HG03565 (cell line): ENCODE data around the gene FRMD7.
"Not testable (repeated sequence)": the region's sequence is repeated elsewhere in the genome, so short reads cannot be mapped to it uniquely, and the experiment has no call there.

Experiments
- ATAC-seq: cut with Tn5 transposase; IDR thresholded peaks from one replicate; pipeline ENCODE4 v1.9.1; 2021; ENCODE audit warnings: mild to moderate bottlenecking, moderate library complexity; ENCODE audit not compliant: unreplicated experiment

The FRMD7 gene, protein sequence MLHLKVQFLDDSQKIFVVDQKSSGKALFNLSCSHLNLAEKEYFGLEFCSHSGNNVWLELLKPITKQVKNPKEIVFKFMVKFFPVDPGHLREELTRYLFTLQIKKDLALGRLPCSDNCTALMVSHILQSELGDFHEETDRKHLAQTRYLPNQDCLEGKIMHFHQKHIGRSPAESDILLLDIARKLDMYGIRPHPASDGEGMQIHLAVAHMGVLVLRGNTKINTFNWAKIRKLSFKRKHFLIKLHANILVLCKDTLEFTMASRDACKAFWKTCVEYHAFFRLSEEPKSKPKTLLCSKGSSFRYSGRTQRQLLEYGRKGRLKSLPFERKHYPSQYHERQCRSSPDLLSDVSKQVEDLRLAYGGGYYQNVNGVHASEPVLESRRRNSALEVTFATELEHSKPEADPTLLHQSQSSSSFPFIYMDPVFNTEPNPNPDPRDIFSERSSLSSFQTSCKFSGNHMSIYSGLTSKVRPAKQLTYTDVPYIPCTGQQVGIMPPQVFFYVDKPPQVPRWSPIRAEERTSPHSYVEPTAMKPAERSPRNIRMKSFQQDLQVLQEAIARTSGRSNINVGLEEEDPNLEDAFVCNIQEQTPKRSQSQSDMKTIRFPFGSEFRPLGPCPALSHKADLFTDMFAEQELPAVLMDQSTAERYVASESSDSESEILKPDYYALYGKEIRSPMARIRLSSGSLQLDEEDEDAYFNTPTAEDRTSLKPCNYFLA

DNA sequence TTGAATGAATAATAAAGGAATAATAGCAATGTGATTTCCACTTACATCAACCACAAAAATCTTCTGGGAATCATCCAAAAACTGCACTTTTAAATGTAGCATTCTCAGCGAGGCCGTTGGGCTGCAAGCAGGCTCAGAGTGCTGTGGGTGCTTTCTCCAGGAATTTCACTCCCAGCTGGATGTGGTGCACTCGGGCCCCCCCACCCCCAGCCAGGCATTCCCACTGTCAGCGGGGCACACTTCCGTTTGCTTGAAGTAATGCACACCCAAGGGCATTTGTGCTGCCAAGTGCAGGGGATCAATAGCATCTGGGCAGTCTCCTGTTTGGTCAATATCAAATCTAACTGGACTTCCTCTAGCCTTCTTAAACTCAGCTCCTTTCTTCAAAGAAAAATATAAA is at the start of gene FRMD7:
Gene FRMD7, minus strand, starts transcription at position 278 of the 400 bp plus-strand sequence. Its CDS starts 176 bp downstream, at position 102.
- no peak for ATAC-seq

GRCh38 chrX:132173647-132174046 is 45.8 kb upstream of the FRMD7 start:
- no peak for ATAC-seq

DNA sequence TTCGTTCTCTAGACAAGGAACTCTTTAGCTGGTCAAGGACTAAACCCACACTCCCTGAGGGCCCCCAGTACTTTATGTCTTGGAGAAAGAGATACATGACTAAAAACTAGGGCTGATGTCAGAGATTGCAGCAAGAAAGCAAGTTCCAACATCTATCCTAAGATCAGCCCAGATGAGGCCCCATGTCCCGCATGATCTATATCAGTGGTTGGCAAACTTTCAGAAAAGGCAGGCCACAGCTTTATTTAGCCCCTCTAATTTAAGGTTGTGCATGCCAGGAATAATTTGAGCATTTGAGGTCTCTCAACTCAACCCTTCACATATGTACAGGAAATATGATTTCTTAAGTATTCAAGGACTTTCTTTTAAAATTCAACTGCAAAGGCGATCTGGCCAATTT is 44.1 kb upstream of the FRMD7 start:
- ATAC-seq: no peak

DNA sequence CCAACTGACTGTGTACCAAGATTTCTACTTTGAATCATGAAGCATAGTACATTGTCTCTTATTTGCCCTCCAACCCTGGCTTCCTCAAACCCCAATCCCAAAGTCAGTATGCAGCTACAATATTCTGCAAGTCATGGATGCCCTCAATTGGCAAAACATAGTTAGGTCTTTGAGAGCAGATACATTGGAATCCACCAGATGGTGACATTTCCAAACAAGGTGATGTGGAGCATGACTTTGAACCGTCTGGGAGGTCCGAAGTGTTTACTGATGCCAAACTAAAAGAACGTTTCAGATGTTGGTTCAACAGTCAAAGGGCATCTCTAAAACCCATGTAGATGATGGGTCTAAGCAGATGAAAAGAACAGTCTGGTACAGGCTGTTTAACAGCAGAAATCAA is 43.7 kb upstream of the FRMD7 start:
- no peak for ATAC-seq

DNA sequence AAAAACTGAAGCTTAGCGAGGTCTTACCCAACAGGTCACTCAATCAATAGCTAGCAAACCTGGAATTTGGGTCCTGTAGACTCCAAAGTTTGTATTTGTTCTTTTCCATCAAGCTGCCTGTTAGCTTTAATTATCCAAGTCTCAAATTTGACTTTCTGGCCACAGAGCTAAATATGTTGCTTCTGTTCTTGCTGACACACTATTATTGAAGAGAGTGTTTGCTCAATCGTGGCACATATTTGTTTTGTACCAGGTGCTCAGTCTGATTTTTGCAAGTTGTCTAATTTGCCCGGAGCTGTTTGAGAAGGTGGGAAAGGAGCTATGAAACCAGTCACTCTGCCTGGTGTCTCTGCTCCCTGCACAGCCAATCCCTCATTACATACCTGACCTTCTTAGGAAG is 41.7 kb upstream of the FRMD7 start:
- no peak for ATAC-seq

GRCh38 chrX:132165651-132166050 is 37.8 kb upstream of the FRMD7 start:
- no peak for ATAC-seq

GRCh38 chrX:132165005-132165404 is 37.2 kb upstream of the FRMD7 start:
- ATAC-seq: no peak

DNA sequence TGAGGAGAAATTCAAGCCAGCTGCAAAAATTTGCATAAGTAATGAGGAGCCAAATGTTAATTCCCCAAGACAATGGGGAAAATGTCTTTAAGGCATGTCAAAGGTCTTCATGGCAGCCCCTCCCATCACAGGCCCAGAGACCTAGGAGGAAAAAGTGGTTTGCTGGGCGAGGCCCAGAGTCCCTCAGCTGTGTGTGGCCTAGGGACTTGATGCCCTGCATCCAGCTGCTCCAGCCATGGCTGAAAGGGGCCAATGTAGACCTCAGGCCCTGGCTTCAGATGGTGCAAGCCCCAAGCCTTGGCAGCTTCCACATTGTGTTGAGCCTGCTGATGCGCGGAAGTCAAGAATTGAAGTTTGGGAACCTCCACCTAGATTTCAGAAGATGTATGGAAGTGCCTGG is 35.3 kb upstream of the FRMD7 start:
- not testable (repeated sequence) for ATAC-seq

DNA sequence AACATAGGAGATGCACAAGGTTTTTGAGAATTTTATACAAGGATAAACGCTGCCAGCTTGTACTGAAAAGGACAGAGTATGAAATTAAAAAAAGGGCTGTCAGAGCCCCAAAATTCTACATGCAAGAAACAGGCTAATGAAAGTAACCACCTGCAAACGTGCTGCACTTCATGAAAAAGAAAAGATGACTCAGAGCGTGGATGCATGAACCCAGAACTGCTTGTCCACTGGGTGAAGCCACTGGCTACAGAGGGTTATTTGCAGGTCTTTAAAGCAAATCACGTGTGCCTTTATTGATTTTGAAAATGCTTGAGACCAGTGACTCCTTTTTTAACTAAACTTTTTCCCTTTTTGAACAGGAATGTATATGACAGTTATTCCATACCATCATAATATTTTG is 25.3 kb upstream of the FRMD7 start:
- ATAC-seq: no peak

- ATAC-seq: no peak
Measured at GRCh38 chrX:132146456-132146855, 18.6 kb upstream of the FRMD7 start.

- no peak for ATAC-seq
Measured at GRCh38 chrX:132144061-132144460, 16.2 kb upstream of the FRMD7 start.

- ATAC-seq: no peak
Measured at GRCh38 chrX:132125906-132126305, 1.9 kb downstream of the FRMD7 start.

- ATAC-seq: no peak
Measured at GRCh38 chrX:132120913-132121312, 6.9 kb downstream of the FRMD7 start.

- no peak for ATAC-seq
Measured at GRCh38 chrX:132119821-132120515, 7.9 kb downstream of the FRMD7 start.

DNA sequence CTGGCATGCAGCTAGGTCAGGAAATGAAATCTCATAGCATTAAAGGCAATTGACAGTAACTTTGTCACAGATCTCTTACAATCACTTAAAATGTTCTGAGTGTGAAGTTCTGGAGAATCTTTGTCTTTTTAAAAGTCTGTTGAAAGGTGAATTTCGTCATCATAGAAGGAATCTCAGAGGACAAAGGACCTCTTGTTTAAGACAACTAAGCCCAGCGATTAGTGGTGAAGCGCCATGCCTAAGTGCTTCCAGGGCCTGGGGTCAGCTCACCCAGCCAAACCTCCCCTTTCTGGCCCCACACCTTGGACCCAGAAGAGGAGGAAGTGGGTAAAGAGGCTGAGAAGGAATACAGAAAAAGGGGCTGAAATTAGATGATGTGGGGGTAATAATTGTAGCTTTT is 8.5 kb downstream of the FRMD7 start:
- ATAC-seq: no peak

GRCh38 chrX:132118358-132118757 is 9.5 kb downstream of the FRMD7 start:
- no peak for ATAC-seq

GRCh38 chrX:132115792-132116191 is 12.0 kb downstream of the FRMD7 start:
- no peak for ATAC-seq

GRCh38 chrX:132114607-132115006 is 13.2 kb downstream of the FRMD7 start:
- no peak for ATAC-seq

DNA sequence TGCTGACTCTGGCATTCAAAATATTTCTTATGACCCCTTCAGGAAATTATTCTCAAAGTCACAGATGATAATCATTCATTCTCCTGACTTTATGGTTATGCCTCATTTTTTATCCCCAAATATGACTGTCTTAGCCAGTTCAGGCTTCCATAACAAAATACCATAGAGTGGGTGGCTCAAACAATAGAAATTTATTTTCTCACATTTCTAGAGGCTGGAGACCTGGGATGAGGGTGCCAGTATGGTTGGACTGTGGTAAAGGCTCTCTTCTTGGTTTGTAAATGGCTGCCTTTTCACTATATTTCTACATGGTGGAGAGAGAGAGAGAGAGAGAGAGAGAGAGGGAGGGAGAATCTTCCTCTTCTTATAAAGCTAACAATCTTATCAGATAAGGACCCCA is 20.5 kb downstream of the FRMD7 start:
- no peak for ATAC-seq

DNA sequence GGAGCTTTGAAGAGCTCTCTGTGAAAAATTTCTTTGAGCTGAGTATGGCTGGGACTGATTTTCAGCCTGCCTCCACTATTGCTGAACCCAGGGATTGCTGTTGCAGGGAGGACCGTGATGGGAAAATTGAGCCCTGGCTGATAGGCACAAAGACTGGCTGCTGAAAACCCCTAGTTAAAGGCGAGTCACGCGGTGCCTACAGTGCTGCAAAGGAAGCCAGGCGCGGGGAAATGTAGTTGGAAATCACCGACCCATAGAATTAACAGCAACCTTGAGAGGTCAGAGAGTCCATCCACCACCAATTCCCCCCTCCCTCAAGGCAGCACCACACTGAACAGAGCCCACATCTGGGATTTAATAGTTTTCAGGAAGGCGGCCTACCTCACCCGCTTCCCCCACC is 26.0 kb downstream of the FRMD7 start:
- ATAC-seq: no peak

GRCh38 chrX:132101206-132101605 is 26.6 kb downstream of the FRMD7 start:
- no peak for ATAC-seq

- not testable (repeated sequence) for ATAC-seq
Measured at GRCh38 chrX:132098704-132099103, 29.1 kb downstream of the FRMD7 start.
